Uterus (tissue), 2 donors: ENCODE measurements around the gene MCTP1.

ENCODE experiments used
- CTCF ChIP-seq, 4 experiments: fragments of 200-600 bp in 2 of 4; fragments of 450-650 bp in 2 of 4; sonication (generic) in 2 of 4; IDR thresholded peaks; one replicate each; pipeline ENCODE4 v1.5.1; 2016 to 2019; ENCODE audit warnings: antibody characterized with exemption in 4 of 4, mild to moderate bottlenecking in 2 of 4, moderate library complexity in 1 of 4
- POLR2A ChIP-seq, 2 donors: fragments of 450-650 bp; IDR thresholded peaks; one replicate each; pipeline ENCODE4 v1.6.1; 2016; ENCODE audit warnings: antibody characterized with exemption in 2 of 2, mild to moderate bottlenecking in 1 of 2, moderate library complexity in 1 of 2

GRCh38 chr5:94750681-94751080 lies 534.2 kb downstream of the MCTP1 start:
- no peak for TF ChIP-seq POLR2A (IDR thresholded peaks at IDR 0.05)
- TF ChIP-seq CTCF (IDR thresholded peaks at IDR 0.05), result no peak
